Forelimb muscle (tissue), 1 donor: Measurements from ENCODE around the gene LRRC8B. TPM values are rescaled to one million over a fixed set of nuclear protein-coding genes. Genes with fewer than 3 reads are reported as not detected.

ENCODE experiments used
- DNase-seq: peaks from one replicate; pipeline ENCODE4 v3.0.0-alpha.2; 2013; ENCODE audit warnings: low read depth
- polyA plus RNA-seq: library from polyadenylated mRNA; unstranded; fragments of 120-200 nt; gene quantifications from one replicate; pipeline ENCODE4 v1.2.1, GENCODE V29; 2013; ENCODE audit not compliant: insufficient read length

Gene LRRC8B
- polyA plus RNA-seq, 1 donor, result 3.1 TPM

DNA sequence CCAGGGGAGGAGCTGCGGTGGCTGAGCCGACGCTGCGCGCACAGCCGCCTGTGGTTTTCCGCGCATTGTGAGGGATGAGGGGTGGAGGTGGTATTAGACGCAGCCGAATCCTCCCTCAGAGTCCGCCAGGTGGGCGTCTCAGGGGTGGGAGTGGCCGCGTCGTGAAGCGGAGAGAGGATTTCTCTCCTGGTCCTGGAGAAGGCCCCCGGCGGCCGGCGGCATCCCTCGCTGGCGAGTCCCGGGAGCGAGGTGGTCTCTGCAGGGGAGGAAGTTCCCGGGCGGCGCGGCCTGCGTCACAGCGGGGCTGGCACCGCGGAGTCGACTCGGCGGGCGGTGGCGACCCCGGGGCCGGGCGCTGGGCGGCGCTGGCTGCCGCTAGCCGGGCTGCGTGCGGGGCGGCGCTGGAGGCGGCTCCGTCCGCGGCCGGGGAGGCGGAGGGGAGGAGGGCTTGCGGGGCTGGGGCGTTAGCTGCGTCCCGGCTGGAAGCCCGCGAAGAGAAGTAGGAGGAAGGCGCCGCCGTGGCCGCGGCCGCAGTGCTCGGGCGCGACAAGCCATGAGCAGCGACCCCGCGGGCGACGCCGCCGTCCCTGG lies 108.1 kb downstream of the LRRC8B start, which contains the start of gene LRRC8C:
Gene LRRC8C, plus strand, starts transcription at position 464 of the 591 bp plus-strand sequence. CDS start 53,354 bp downstream, outside the sequence.
- no peak for DNase-seq

GRCh38 chr1:89633248-89633799 lies 108.7 kb downstream of the LRRC8B start:
- DNase-seq, result no peak

DNA sequence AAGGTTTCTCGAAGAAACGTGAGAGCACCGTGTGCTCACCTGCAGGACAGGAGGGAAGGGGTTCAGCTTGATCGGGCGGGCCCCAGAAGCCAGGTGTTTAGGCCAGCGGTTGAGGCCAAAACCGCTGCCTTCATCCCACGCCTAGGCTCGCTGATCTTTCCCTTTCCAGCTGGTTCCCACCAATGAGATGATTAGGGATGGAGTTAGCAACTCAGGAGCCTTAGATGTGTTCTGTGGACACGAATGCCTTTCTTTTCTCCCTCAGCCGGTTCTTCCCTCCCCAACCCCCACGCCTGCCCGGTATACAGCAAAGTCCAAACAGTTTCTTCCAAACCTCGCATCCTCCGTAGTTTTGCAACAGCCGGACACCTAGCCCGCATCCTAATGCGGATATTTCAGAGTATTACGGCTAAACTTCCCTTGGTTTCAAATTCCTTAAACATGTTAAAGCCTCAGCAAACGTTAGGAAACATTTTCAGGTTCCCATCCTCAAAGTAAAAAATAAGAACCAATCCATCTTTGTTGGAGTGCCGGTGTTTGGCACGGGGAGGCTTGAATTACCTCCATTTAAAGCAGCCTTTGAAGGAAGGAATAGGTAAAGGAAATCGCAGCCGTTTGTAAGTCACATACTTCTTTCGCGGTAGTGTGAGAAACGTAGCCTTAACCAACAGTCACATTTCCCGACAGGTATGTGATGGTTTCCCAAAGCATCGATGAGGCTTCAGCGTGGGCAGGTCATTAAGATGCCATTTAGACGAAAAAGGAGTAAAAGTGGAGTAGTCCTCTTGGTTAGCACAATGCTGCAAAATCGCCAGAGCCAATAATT lies 109.4 kb downstream of the LRRC8B start:
- DNase-seq, result no peak

DNA sequence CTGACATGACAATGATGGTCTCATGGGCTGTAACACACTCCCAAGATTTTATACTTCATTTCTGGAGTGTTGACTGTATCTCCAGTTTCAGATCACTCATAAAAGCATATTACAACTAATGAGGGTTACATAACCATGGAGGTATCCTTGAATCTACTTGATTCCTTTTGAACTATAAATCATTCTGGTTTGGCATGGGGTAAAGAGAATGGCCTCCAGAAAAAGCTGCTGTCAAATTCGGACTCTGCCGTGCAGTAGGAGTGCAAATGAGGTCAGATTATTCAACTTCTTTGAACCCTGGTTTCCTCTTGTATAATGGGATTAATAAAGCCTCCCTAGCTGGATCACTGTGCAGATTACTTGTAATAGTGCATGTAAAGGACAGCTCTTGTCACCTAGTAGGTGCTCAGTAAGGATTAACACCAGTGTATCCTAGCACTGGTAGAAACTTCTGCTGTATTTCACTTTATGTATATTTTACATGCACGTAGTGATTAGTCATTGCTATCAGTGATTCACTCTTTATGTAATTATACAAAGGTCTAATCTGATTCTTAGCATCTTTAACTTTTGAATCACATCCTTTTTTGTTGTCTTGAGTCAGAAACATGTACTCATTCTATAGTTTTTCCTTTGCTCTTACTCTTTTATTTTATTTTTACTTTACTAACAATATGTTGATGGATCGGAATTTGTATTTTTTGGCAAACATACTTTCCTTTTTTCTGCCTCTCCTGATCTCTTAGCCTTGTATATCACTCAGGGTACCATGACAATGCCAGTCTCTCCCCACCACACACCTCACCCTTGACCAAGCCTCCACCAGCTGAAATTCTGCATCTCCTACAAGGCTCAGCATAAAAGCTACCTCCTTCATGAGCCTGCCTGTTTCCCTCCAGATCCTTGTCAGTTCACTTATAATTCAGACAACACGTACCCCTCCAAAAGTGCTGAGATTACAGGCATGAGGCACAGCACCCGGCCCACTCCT lies 111.5 kb downstream of the LRRC8B start:
- no peak for DNase-seq

DNA sequence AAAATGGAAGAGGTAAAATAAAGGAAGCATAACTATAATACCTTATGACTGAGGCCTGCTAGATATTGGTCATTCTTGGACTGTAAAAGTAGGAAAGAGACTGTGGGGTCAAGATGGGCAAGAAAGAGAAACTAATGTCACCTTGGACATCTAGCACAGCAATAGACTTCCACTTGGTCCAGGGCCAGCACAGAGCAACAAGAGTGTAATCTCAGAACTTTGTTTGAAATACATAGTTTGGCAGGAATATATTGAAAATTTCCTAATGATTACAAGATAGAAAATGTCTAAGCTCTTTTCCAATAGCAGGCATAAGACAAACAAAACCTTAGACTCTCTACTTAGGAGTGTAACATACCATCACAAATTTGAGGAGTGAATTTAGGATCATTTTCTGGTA lies 112.9 kb downstream of the LRRC8B start:
- DNase-seq, result no peak

DNA sequence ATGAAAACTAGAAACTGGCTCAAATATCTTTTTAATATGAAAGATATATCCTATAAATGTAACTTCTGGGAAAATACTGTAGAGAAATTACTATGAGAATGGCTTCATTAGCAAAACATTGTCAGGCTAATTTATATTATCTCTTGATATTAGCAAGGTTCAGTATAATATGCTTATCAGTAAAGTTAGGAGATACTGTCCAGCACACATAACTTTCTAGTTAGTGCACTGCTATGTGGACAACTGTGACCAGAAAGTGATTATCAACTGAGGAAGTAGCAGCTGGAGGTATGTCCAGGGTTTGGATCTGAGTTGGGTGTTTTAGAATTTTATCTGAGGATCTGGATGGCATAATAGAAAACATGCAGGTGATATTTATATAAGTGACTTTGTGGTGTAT lies 115.8 kb downstream of the LRRC8B start:
- DNase-seq, result no peak

DNA sequence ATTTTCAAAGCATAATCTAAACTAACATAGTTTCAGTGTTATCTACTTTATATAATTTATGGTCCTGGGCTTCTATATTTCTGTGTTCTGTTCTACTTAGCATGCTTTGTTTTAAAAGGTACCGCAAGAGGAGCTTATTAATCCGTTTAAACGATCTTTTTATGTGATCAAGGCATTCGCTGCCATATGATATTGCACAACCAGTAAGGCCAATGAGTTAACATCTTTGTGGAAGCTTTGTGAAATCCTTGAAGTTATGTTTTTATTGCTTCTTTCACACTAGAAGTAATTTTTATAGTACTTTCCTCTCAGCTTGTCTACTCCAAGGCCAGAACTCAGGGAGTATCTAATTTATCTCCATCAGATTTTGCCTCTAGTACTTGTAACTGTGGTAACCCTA lies 117.2 kb downstream of the LRRC8B start:
- DNase-seq, result no peak

DNA sequence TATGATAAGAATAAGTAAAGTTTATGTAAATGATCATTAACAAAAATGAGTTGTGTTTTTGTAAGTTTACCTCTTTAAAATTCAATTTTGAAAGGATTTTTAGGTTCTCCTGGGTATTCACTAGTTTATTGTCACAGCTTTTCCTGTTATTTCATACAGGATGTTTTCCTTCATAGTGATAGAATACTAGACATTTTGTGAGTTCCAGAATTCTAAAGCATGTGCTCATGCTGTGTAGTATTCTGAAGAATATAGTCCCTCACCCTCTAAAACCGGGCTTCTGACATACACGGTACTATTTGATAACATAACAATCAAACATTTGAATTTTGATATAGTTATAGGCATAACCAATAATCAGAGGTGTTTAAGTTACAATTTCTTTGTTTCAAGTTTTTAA lies 118.9 kb downstream of the LRRC8B start:
- no peak for DNase-seq

- no peak for DNase-seq
These were observed 119.6 kb downstream of the LRRC8B start for GRCh38 chr1:89644119-89644814.

- DNase-seq, result no peak
These were observed 121.6 kb downstream of the LRRC8B start for GRCh38 chr1:89646259-89646658.

Other genes starting within 250 kb of the LRRC8B start
- gene GBP6, start 160.8 kb upstream of the LRRC8B start, polyA plus RNA-seq, result not detected
- gene LRRC8C, start 108.3 kb downstream of the LRRC8B start, polyA plus RNA-seq, result 5.5 TPM